Measurements from ENCODE around the gene SOX5. TPM values are rescaled to one million over a fixed set of nuclear protein-coding genes. Genes with fewer than 3 reads are reported as not detected.

SOX5 gene
- total and polyA plus RNA-seq, 2 of the 8 experiments (the other 6 are each of a cell fraction or from before 2014, with no cell fraction given) = 2.2 to 2.6 TPM

DNA sequence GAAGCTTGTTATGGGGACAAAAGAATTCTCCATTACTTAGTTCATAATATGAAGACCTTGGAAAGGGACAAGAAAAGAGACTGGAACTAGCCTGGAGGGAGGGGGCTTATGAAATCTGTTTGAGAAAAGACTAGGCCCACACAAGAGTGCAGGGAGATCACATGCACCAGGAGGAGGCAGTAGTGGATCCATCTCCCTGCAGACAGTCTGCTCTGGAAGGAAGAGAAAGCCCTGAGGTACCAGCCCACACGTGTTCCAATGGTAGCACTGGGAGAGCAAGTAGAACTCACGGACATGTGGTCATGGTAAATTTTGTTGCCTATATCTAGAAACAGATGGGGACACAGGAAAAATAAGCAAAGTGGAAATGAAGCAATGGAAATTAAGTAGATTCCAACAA lies 445.4 kb downstream of the SOX5 start (continued):
- TF ChIP-seq, protein P1, sequence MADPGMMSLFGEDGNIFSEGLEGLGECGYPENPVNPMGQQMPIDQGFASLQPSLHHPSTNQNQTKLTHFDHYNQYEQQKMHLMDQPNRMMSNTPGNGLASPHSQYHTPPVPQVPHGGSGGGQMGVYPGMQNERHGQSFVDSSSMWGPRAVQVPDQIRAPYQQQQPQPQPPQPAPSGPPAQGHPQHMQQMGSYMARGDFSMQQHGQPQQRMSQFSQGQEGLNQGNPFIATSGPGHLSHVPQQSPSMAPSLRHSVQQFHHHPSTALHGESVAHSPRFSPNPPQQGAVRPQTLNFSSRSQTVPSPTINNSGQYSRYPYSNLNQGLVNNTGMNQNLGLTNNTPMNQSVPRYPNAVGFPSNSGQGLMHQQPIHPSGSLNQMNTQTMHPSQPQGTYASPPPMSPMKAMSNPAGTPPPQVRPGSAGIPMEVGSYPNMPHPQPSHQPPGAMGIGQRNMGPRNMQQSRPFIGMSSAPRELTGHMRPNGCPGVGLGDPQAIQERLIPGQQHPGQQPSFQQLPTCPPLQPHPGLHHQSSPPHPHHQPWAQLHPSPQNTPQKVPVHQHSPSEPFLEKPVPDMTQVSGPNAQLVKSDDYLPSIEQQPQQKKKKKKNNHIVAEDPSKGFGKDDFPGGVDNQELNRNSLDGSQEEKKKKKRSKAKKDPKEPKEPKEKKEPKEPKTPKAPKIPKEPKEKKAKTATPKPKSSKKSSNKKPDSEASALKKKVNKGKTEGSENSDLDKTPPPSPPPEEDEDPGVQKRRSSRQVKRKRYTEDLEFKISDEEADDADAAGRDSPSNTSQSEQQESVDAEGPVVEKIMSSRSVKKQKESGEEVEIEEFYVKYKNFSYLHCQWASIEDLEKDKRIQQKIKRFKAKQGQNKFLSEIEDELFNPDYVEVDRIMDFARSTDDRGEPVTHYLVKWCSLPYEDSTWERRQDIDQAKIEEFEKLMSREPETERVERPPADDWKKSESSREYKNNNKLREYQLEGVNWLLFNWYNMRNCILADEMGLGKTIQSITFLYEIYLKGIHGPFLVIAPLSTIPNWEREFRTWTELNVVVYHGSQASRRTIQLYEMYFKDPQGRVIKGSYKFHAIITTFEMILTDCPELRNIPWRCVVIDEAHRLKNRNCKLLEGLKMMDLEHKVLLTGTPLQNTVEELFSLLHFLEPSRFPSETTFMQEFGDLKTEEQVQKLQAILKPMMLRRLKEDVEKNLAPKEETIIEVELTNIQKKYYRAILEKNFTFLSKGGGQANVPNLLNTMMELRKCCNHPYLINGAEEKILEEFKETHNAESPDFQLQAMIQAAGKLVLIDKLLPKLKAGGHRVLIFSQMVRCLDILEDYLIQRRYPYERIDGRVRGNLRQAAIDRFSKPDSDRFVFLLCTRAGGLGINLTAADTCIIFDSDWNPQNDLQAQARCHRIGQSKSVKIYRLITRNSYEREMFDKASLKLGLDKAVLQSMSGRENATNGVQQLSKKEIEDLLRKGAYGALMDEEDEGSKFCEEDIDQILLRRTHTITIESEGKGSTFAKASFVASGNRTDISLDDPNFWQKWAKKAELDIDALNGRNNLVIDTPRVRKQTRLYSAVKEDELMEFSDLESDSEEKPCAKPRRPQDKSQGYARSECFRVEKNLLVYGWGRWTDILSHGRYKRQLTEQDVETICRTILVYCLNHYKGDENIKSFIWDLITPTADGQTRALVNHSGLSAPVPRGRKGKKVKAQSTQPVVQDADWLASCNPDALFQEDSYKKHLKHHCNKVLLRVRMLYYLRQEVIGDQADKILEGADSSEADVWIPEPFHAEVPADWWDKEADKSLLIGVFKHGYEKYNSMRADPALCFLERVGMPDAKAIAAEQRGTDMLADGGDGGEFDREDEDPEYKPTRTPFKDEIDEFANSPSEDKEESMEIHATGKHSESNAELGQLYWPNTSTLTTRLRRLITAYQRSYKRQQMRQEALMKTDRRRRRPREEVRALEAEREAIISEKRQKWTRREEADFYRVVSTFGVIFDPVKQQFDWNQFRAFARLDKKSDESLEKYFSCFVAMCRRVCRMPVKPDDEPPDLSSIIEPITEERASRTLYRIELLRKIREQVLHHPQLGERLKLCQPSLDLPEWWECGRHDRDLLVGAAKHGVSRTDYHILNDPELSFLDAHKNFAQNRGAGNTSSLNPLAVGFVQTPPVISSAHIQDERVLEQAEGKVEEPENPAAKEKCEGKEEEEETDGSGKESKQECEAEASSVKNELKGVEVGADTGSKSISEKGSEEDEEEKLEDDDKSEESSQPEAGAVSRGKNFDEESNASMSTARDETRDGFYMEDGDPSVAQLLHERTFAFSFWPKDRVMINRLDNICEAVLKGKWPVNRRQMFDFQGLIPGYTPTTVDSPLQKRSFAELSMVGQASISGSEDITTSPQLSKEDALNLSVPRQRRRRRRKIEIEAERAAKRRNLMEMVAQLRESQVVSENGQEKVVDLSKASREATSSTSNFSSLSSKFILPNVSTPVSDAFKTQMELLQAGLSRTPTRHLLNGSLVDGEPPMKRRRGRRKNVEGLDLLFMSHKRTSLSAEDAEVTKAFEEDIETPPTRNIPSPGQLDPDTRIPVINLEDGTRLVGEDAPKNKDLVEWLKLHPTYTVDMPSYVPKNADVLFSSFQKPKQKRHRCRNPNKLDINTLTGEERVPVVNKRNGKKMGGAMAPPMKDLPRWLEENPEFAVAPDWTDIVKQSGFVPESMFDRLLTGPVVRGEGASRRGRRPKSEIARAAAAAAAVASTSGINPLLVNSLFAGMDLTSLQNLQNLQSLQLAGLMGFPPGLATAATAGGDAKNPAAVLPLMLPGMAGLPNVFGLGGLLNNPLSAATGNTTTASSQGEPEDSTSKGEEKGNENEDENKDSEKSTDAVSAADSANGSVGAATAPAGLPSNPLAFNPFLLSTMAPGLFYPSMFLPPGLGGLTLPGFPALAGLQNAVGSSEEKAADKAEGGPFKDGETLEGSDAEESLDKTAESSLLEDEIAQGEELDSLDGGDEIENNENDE (IDR thresholded peaks at IDR 0.05; ENCODE audit: insufficient replicate concordance, low read length) = no peak
